ENCODE data around the gene PROCA1.

DNA sequence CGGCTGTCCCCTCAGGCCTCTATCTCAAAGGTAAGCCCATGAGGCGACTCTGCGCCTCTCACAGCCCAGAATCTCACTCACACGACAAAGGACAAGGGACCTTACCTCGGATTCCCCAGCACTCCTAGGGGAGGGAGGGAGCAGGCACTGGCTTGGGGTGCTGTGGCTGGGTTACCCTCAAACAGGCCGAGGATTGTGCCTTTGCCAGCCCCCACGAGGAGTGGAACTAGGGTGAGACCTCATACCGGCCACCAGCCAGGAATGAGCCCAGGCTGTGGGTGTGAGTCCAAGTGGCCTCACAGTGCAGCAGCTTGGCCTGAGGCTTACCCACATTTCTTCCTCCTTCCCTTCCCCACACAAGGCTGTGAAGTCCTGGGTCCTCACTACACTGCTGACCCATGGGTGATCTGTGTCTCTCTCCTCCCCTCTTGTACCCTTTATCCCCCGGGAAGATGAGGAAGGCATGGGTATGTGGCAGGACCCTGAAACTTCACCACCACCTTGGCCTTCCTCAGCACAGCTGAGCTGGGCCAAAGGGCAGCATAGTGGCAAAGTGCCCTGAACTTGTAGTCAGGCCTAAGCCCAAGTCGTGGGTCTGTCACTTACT, 5.9 kb downstream of the PROCA1 start:
- TF ChIP-seq POLR2A (IDR thresholded peaks at IDR 0.05; ENCODE audit: low read depth, low read length) (no peak), TAF1 (IDR thresholded peaks at IDR 0.05; ENCODE audit: low read depth, low read length) (no peak), POLR2AphosphoS5 (IDR thresholded peaks at IDR 0.05; ENCODE audit: low read depth, low read length) (no peak), SPI1 (IDR thresholded peaks at IDR 0.05; ENCODE audit: low read depth, low read length) (no peak)
